ENCODE results near the gene PTPRE.

DNA sequence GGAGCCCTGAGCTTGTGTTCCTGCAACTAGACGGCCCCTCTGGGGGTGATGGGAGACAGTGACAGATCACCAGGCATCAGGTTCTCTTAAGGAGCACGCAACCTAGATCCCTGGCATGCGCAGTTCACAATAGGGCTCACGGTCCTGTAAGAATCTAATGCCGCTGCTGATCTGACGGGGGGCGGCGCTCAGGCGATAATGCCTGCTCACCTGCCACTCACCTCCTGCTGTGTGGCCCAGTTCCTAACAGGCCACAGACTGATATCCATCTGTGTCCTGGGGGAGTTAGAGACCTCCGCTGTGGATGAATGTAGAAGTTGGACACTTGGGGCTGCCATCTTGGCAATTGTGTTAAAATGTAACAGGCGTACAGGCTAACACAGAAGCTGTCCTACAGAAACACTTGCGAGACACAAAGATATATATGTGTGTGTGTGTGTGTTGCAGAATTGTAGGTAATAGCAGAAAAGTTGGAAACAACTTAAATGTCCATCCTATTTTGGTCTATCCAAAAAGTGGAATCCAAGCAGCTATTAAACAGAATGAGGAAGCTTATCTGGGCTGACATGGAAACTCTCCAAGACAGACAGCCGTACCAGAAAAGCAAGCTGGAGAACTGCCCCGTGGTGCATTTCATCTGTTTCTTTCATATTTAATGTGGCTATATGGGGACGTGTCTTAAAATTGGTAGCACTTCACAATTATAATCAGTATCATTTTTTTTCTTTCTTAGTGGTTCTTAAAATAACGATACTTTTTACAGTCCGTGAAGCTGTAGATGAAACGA, 136.5 kb downstream of the PTPRE start:
- TF ChIP-seq, protein P1, sequence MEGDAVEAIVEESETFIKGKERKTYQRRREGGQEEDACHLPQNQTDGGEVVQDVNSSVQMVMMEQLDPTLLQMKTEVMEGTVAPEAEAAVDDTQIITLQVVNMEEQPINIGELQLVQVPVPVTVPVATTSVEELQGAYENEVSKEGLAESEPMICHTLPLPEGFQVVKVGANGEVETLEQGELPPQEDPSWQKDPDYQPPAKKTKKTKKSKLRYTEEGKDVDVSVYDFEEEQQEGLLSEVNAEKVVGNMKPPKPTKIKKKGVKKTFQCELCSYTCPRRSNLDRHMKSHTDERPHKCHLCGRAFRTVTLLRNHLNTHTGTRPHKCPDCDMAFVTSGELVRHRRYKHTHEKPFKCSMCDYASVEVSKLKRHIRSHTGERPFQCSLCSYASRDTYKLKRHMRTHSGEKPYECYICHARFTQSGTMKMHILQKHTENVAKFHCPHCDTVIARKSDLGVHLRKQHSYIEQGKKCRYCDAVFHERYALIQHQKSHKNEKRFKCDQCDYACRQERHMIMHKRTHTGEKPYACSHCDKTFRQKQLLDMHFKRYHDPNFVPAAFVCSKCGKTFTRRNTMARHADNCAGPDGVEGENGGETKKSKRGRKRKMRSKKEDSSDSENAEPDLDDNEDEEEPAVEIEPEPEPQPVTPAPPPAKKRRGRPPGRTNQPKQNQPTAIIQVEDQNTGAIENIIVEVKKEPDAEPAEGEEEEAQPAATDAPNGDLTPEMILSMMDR (optimal IDR thresholded peaks at IDR 0.05 in 1 of 3, IDR thresholded peaks at IDR 0.05 in 1 of 3, conservative IDR thresholded peaks at IDR 0.05 in 1 of 3; ENCODE audit: extremely low read depth in 1 of 3, insufficient read depth in 2 of 3, low read length in 3 of 3): no peak
- TF ChIP-seq EZH2 (IDR thresholded peaks at IDR 0.05; ENCODE audit: low read length): no peak

All from keratinocyte (primary cell).